H54 (cell line): ENCODE measurements around the gene TMCC2.
"Not testable (repeated sequence)": the region's sequence is repeated elsewhere in the genome, so short reads cannot be mapped to it uniquely, and the experiment has no call there.

Experiments used
- DNase-seq: peaks from one replicate; pipeline ENCODE4 v3.0.0; 2011; ENCODE audit warnings: low spot score, mixed read lengths; ENCODE audit not compliant: insufficient read length
- FAIRE-seq: peaks from 3 replicates; lab custom pipeline; 2011; peaks lifted over from hg19 to GRCh38; lab: Jason Lieb, UNC
- POLR2A ChIP-seq: IDR thresholded peaks from 2 replicates; pipeline ENCODE4 v1.6.1; 2011; ENCODE audit warnings: low read depth, mild to moderate bottlenecking, low read length

TMCC2 gene, protein sequence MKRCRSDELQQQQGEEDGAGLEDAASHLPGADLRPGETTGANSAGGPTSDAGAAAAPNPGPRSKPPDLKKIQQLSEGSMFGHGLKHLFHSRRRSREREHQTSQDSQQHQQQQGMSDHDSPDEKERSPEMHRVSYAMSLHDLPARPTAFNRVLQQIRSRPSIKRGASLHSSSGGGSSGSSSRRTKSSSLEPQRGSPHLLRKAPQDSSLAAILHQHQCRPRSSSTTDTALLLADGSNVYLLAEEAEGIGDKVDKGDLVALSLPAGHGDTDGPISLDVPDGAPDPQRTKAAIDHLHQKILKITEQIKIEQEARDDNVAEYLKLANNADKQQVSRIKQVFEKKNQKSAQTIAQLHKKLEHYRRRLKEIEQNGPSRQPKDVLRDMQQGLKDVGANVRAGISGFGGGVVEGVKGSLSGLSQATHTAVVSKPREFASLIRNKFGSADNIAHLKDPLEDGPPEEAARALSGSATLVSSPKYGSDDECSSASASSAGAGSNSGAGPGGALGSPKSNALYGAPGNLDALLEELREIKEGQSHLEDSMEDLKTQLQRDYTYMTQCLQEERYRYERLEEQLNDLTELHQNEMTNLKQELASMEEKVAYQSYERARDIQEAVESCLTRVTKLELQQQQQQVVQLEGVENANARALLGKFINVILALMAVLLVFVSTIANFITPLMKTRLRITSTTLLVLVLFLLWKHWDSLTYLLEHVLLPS

DNA sequence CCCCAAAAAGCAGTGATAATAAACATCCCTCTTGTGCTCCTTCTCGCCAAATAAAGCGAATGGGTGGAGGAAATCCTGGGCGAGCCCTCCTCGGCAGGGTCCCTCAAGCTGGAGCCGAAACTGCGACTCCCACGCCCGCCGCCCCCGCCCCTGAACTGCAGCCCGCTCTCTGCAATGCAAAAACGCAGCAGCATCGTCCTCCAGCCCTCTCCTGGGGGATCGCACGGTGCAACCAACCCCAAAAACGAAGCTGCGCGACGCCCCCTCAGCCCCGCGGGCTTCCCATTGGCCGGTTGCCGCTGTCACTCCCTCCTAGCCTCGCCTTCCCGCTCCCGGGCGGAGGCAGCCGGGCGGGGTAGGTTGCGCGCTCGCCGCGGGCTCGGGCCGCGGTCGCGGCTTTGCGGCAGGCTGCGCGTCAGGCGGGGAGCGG, at the start of gene TMCC2:
TSS of gene TMCC2 (plus strand) at position 363 of the 430 bp plus-strand sequence. CDS start 619 bp downstream, outside the sequence.
- FAIRE-seq (no peak), DNase-seq (peak; percentile 94)
- TF ChIP-seq POLR2A: peak; percentile 63

DNA sequence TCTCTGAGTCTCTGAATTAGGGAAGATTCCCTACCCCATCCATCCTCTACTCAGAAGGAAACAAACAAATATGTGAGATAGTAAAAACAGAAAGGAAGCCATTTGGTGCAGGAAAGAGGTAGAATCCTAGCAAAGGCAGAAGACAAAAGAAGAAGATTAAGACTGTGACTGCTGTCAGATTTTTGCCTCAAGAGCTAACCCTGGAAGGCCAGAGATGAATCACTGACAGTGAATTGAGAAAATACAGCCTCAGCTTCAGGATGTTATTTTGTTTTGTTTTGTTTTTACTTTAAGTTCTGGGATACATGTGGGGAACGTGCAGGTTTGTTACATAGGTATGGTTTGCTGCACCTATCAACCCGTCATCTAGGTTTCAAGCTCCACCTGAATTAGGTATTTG, 47.9 kb upstream of the TMCC2 start:
- DNase-seq (no peak), FAIRE-seq (no peak)
- TF ChIP-seq POLR2A: no peak

DNA sequence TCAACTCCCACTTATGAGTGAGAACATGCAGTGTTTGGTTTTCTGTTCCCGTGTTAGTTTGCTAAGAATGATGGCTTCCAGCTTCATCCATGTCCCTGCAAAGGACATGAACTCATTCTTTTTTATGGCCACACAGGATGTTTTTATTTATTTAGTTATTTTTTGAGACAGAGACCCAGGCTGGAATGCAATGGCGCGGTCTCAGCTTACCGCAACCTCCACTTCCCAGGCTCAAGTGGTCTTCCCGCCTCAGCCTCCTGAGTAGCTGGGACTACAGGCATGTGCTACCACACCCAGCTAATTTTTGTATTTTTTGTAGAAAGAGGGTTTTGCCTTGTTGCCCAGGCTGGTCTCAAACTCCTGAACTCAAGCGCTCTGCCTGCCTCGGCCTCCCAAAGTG, 47.4 kb upstream of the TMCC2 start:
- not testable (repeated sequence) for DNase-seq, FAIRE-seq

DNA sequence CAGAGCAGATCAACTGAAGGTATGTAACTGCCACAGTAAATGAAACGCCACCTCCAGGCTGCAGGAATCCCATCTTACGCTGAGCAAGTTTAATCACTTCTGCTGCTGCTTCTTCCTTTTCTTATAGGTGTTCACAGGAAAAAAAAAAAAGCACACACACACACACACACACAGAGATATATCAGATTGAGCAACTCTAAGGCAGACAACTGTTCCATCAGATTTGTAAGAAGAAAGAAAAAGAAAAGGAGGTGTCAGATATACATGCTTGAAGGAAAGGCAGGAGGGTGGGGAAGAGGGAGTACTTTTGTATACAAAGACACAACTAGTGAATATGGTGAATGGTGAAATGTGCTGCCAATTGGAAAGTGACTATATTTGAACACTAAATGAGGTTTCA, 44.8 kb upstream of the TMCC2 start:
- no peak for TF ChIP-seq POLR2A
- no peak for FAIRE-seq
- DNase-seq: no peak

DNA sequence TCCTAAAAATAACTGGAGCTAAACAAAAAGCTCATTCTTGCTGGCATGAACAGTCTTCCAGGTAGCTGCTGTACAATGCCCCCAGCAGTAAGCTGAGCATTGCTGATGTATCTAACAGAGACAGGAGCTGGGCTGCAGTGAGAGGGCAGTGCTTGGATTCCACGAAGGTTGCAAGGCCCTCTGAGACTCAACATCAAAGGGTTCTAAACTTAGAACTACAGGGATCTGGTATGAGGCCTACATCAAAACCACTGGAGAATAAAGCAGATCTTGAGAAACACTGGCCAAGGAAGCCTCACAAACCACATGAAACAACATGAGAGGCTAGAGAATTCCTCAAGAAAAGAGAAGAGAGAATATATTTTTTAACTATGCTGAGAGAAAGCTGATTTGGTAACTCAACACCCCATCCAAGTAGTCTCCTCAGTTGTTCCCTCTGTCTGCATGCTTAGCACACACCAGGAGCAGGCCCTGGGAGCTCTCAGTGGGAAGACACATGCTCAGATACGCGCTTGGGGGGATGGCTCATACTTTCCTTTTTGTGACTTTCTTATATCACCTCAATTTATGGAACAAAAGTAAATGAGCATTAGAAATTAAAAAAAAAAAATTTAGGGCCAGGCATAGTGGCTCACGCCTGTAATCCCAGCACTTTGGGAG, 43.9 kb upstream of the TMCC2 start:
- no peak for TF ChIP-seq POLR2A
- DNase-seq: no peak
- FAIRE-seq: no peak

DNA sequence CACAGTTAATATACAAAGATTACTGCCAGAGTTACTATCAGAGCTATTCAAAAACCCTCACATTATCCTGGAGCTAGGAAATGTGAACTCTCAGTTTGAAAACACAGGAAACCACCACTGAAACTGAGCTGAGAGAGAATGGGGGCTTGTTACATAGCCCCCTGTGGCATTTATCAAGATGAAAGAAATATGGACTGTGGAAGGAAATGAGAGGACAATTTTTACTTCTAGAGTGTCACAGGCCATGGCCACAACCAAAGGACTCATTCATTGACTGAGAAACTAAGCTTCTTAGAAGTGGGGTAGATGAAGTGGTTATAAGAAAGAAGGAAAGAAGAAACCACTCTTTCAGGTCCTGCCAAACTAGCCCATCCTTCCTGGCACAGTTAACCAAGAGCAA, 41.6 kb upstream of the TMCC2 start:
- no peak for TF ChIP-seq POLR2A
- FAIRE-seq (no peak), DNase-seq (no peak)

DNA sequence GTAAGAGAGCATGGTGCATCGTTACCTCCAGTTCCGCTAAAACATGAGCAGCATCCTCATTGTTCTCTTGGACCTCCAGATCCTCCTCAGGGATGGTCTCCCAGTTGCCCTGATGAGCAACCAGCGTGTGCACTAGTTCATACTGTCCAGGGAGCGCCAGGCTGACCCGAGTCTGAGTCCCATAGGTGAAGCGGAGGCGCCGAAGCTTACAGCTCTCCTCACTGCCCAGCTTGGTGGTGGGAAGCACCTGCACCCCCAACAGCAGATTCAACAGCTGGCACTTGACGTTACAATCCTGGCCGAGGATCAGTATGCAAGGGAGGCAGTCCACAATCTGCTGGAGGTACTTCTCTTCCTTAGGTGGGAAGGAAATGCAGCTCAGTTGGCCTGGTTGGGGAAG, 40.3 kb upstream of the TMCC2 start:
- FAIRE-seq: no peak
- no peak for DNase-seq
- TF ChIP-seq POLR2A: no peak

DNA sequence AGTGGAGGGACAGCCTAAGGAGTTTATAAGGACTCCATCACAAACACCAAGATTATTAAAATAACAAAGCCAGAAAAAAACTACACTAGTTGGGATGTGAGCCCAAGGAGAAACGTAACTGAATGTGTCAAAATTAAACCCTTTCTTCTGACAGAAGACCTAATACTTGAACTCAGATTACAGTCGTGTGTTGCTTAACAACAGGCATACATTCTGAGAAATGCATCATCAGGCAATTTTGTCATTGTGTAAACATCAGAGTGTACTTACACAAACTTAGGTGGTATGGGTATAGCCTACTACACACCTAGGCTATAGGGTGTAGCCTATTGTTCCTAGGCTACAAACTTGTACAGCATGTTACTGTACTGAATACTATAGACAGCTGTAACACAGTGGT, 39.6 kb upstream of the TMCC2 start:
- FAIRE-seq (no peak), DNase-seq (no peak)
- no peak for TF ChIP-seq POLR2A

DNA sequence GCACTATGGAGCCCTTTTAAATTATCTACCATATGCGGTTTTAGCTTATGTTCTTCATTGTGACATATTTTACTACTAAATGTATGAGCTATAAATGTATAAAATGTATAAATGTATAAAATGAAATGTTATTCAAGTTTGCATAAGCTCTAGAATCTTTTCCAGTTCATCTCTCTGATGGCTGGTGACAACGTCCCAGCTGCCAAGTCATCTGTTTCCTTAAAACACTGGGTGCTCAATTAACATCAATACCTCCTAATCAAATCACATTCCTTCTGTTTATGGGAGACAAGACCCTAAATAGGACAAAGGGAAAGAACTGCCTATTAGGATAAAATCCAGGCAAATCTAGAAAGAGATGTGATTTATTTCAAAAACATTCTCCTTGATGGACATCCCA, 39.1 kb upstream of the TMCC2 start:
- no peak for TF ChIP-seq POLR2A
- FAIRE-seq (no peak), DNase-seq (no peak)

DNA sequence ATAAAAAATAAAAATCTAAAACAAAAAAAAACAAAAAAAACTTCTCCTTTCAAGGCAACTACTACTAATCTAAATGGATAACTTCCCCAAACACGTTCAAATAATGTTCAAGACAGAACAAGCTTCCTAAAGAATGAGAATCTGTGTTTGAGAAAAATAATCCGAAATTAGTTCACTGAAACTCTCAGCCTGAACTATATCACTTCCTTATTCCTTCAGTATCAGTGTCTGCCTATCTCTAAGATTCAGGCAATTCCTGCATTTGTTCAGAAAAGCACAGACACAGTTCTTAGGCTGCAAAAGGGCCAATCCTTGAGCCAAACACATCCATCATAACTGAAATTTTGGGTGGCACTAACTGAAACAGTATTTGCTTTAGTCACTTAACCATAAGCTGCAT, 38.6 kb upstream of the TMCC2 start:
- no peak for FAIRE-seq
- TF ChIP-seq POLR2A: no peak
- DNase-seq: no peak

DNA sequence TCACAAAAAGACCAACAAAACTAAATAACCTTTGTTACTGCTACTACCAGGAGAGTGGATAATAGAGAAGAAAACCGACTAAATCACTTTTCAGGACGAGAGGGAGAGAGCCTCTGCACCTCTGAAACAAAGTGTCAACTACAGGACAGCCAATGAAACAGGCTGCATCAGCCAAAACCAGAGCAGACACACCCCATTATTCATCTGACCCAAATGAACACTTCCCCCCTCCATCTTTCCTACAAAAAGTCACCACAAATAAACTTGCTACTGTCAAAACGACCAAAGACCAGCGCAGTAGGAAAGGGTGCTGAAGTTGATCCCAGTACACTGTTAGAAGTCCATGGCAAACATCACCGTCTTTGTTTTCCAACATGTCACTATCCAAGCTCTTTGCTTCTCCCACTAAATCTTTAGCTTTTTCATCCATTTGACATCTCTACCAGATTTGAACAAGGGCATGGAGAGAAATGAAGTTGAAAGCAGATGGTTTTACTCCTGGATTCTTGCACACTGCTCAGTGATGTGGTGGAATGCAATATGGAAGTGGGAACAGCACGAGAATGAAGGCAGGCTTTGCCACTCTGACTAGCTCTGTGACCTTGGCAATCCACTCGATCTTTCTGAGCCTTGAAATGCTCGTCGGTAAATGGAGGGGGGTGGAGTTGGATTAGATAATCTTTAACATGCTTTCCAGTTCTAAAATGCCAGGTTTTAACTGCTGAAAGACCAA, 36.7 kb upstream of the TMCC2 start:
- TF ChIP-seq POLR2A: no peak
- DNase-seq: no peak
- FAIRE-seq: no peak

DNA sequence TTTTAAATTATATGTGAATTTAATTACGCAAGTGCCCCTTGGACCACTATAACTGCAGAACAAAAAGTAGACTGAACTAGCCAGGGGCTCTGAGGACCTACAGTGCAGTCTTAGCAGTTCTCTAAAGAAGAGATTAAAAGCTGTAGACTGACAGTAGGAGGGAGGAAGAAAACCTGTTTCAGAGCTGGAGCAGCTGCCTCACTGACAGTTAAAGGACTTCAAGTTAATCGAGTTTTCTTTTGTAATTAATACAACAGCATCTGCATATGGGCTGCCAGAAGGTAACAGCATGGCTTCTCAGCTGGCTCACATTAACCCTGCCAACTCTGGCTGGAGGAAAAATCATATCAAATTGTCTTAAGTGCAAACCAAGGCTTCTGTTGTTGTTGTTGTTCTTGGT, 36.1 kb upstream of the TMCC2 start:
- TF ChIP-seq POLR2A: no peak
- FAIRE-seq (no peak), DNase-seq (no peak)

DNA sequence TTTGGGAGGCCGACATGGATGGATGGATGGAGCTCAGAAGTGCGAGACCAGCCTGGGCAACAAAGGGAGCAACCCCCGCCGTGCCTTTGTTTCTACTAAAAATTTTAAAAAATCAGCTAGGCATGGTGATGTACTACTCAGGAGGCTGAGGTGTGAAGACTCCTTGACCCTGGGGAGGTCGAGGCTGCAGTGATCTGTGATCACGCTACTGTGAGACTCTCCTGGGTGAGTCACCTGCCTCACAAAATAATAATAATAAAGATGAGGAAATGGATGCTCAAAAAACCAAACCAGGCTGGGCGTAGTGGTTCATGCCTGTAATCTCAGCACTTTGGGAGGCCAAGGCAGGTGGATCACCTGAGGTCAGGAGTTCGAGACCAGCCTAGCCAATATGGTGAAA, 35.5 kb upstream of the TMCC2 start:
- FAIRE-seq (no peak), DNase-seq (no peak)
- TF ChIP-seq POLR2A: no peak
